Adrenal gland (tissue), 12 donors: ENCODE results near the gene IFT27. TPM values are rescaled to one million over a fixed set of nuclear protein-coding genes. Genes with fewer than 3 reads are reported as not detected.

Experiments
- DNase-seq, 7 donors: peaks; one replicate each; pipeline ENCODE4 v3.0.0-alpha.2; 2019 to 2020
- H3K27ac ChIP-seq, 5 donors: fragments of 200-600 bp; sonication (generic) in 4 of 5; 1 replicate in 3 of 5; 2 replicates in 2 of 5; pipeline versions ENCODE4 v1.5.1 to v1.8.0; 2016 to 2020; ENCODE audit warnings: mild to moderate bottlenecking in 1 of 5
- H3K27me3 ChIP-seq: fragments of 200-600 bp; 2 replicates; pipeline ENCODE4 v1.8.0; 2021
- H3K36me3 ChIP-seq, 2 donors: fragments of 200-600 bp; replicated peaks in 1 of 2; 1 replicate in 1 of 2; 2 replicates in 1 of 2; pipeline versions ENCODE4 v1.5.1 to v1.8.0; 2018 to 2022
- H3K4me1 ChIP-seq, 2 donors: fragments of 200-600 bp; replicated peaks in 1 of 2; 1 replicate in 1 of 2; 2 replicates in 1 of 2; pipeline versions ENCODE4 v1.5.1 to v1.8.0; 2018 to 2021
- H3K4me3 ChIP-seq, 4 donors: fragments of 200-600 bp; sonication (generic) in 3 of 4; one replicate each; pipeline ENCODE4 v1.5.1; 2016 to 2018
- H3K9me3 ChIP-seq, 3 donors: fragments of 200-600 bp; sonication (generic) in 1 of 3; replicated peaks in 1 of 3; 1 replicate in 2 of 3; 2 replicates in 1 of 3; pipeline versions ENCODE4 v1.5.1 to v1.8.0; 2016 to 2021
- CTCF ChIP-seq, 6 experiments: fragments of 450-650 bp in 4 of 6; fragments of 200-600 bp in 2 of 6; sonication (generic) in 1 of 6; IDR thresholded peaks; 1 replicate in 5 of 6; 2 replicates in 1 of 6; pipeline versions ENCODE4 v1.5.1 to v1.8.0; 2016 to 2021; ENCODE audit warnings: antibody characterized with exemption in 6 of 6, mild to moderate bottlenecking in 2 of 6, moderate library complexity in 1 of 6
- POLR2A ChIP-seq, 2 donors: fragments of 450-650 bp; IDR thresholded peaks; one replicate each; pipeline ENCODE4 v1.6.1; 2017; ENCODE audit warnings: antibody characterized with exemption in 2 of 2, mild to moderate bottlenecking in 2 of 2, moderate library complexity in 1 of 2
- WGBS, 4 donors: extraction: QIAGEN DNeasy Blood & Tissue Kit in 2 of 4; methylation state at CpG; one replicate each; pipeline versions ENCODE4 v1.1.5 to v1.1.7; 2013 to 2017; 5-methylcytosine and 5-hydroxymethylcytosine counted together
- intact Hi-C, 2 donors: fragments of 100-400 bp; cut with DNase I; formaldehyde crosslinking; loops; one replicate each; pipeline versions ENCODE4 v1.14.1 to v1.15.0; 2022 to 2023
- polyA plus RNA-seq, 3 donors: library from polyadenylated mRNA; stranded (reverse); fragments of 200-250 nt in 2 of 3; fragments of 350-450 nt in 1 of 3; fragmentation: Illumina TruSeq in 1 of 3; extraction: RNeasy Lipid Tissue Mini Kit (QIAGEN cat#74804) in 1 of 3; gene quantifications; one replicate each; pipeline ENCODE4 v1.2.3, GENCODE V29; 2013 to 2014
- total RNA-seq, 9 donors: library from RNA; depleted of rRNA in 4 of 9; stranded (reverse); fragments of >200 nt in 4 of 9; fragments of 120-200 nt in 1 of 9; fragmentation: NEBNext Ultra II Directional in 1 of 9; extraction: Animal tissue kit (Norgen Biotek cat#: 25700) in 1 of 9; gene quantifications; one replicate each; pipeline versions ENCODE4 v1.1.0 to v1.2.4, GENCODE V29; 2013 to 2023
- donor health status: healthy with polysubstance abuse.
- donor health status: Bipolar disorder and iron deficiency.
- donor health status: DM: yes; HTN: yes; CAD: no.
- donor health status: DM: no; HTN: no; CAD: no.
- donor health status: DM: no; HTN: no; CAD: no.
- donor health status: DM: yes; HTN: yes; CAD: no.

IFT27 gene
- total and polyA plus RNA-seq, 12 donors = 9.4 to 78.4 (median 37.7) TPM

- Histone ChIP-seq H3K27ac (no peak overlapping the region), H3K4me1 (no peaks in the 10 kb centered on the region), H3K4me3 (no peak overlapping the region), H3K9me3 (no peaks in the 10 kb centered on the region), H3K27me3 (peaks cover 10% of the 10 kb centered on the region), H3K36me3 (no peaks in the 10 kb centered on the region)
- TF ChIP-seq CTCF (IDR thresholded peaks at IDR 0.05) (no peak), POLR2A (IDR thresholded peaks at IDR 0.05) (no peak)
- intact Hi-C loops = loop anchor here in 1 of 2 donors (10.0 kb wide), 1 partner anchor 154 kb away; no protein-coding TSS in a partner anchor
- 72 to 80% (median 75%) methylated on average over 2 to 5 of the region's 5 CpGs; no CpG with 5 or more reads in 1 of the 4 donors for WGBS, 4 donors
- no peak for DNase-seq
These were observed 47.4 kb downstream of the IFT27 start for GRCh38 chr22:36728505-36728904.

- Histone ChIP-seq H3K27ac (no peak overlapping the region), H3K36me3 (no peaks in the 10 kb centered on the region), H3K27me3 (peaks cover 10% of the 10 kb centered on the region), H3K4me3 (no peak overlapping the region), H3K4me1 (no peaks in the 10 kb centered on the region), H3K9me3 (no peaks in the 10 kb centered on the region)
- WGBS, 4 donors = 73 to 80% (median 73%) methylated on average over 8 of the region's 8 CpGs
- DNase-seq = peak in 1 of 7 donors; percentile 18
- TF ChIP-seq CTCF (IDR thresholded peaks at IDR 0.05) (no peak), POLR2A (IDR thresholded peaks at IDR 0.05) (no peak)
- intact Hi-C loops = loop anchor here in 1 of 2 donors (10.0 kb wide), 1 partner anchor 153 kb away; no protein-coding TSS in a partner anchor
These were observed 47.9 kb downstream of the IFT27 start for GRCh38 chr22:36727927-36728488.

- TF ChIP-seq POLR2A (IDR thresholded peaks at IDR 0.05) (no peak), CTCF (IDR thresholded peaks at IDR 0.05) (no peak)
- peaks cover 10% of the 10 kb centered on the region for H3K27me3 ChIP-seq
- H3K9me3 ChIP-seq = no peaks in the 10 kb centered on the region
- no peak overlapping the region for H3K4me3 ChIP-seq
- 72 to 84% (median 75%) methylated on average over 5 to 7 of the region's 7 CpGs for WGBS, 4 donors
- H3K36me3 ChIP-seq = no peaks in the 10 kb centered on the region
- H3K27ac ChIP-seq = no peak overlapping the region
- intact Hi-C loops = loop anchor here in 1 of 2 donors (10.0 kb wide), 1 partner anchor 152 kb away; no protein-coding TSS in a partner anchor
- H3K4me1 ChIP-seq = no peaks in the 10 kb centered on the region
- peak in 1 of 7 donors; percentile 31 for DNase-seq
These were observed 48.8 kb downstream of the IFT27 start for GRCh38 chr22:36727110-36727509.

GRCh38 chr22:36726007-36726380 is 49.9 kb downstream of the IFT27 start:
- intact Hi-C loops = loop anchor here in 1 of 2 donors (10.0 kb wide), 1 partner anchor 151 kb away; no protein-coding TSS in a partner anchor
- no peak for TF ChIP-seq POLR2A (IDR thresholded peaks at IDR 0.05)
- no peak for TF ChIP-seq CTCF (IDR thresholded peaks at IDR 0.05)
- no peak for DNase-seq
- Histone ChIP-seq H3K36me3 (no peaks in the 10 kb centered on the region), H3K9me3 (no peaks in the 10 kb centered on the region), H3K27ac (no peak overlapping the region), H3K4me1 (no peaks in the 10 kb centered on the region), H3K4me3 (no peak overlapping the region), H3K27me3 (peaks cover 10% of the 10 kb centered on the region)
- WGBS, 4 donors = 65 to 75% (median 71%) methylated on average over 9 of the region's 9 CpGs
